Astrocyte (in vitro differentiated cells and primary cell): ENCODE results near the gene KRTAP4-7. TPM values are rescaled to one million over a fixed set of nuclear protein-coding genes. Genes with fewer than 3 reads are reported as not detected.
"Not testable (repeated sequence)": the region's sequence is repeated elsewhere in the genome, so short reads cannot be mapped to it uniquely, and the experiment has no call there.

Experiments used
- DNase-seq: peaks from one replicate; pipeline ENCODE4 v3.0.0-alpha.2; 2010; ENCODE audit warnings: low read depth
- FAIRE-seq: peaks from 2 replicates; lab custom pipeline; 2011; peaks lifted over from hg19 to GRCh38; lab: Jason Lieb, UNC
- H2AFZ ChIP-seq: 2 replicates; pipeline ENCODE4 v1.6.0; 2012; ENCODE audit warnings: low read depth, low read length, inconsistent platforms
- H3K27ac ChIP-seq: 2 replicates; pipeline ENCODE4 v1.5.1; 2011; ENCODE audit warnings: low read depth, low read length, inconsistent platforms
- H3K27me3 ChIP-seq: 2 replicates; pipeline ENCODE4 v1.6.0; 2011; ENCODE audit warnings: low read length, inconsistent platforms; ENCODE audit not compliant: insufficient read depth
- H3K36me3 ChIP-seq: 2 replicates; pipeline ENCODE4 v1.5.1; 2011; ENCODE audit warnings: low read length, inconsistent platforms; ENCODE audit not compliant: insufficient read depth
- H3K4me1 ChIP-seq: 2 replicates; pipeline ENCODE4 v1.5.1; 2011; ENCODE audit warnings: low read length, inconsistent platforms; ENCODE audit not compliant: insufficient read depth
- H3K4me2 ChIP-seq: 2 replicates; pipeline ENCODE4 v1.6.0; 2012; ENCODE audit warnings: low read length, inconsistent platforms
- H3K4me3 ChIP-seq: 2 replicates; pipeline ENCODE4 v1.5.1; 2011; ENCODE audit warnings: low read depth, mild to moderate bottlenecking, low read length, inconsistent platforms; ENCODE audit not compliant: insufficient read depth
- H3K79me2 ChIP-seq: 2 replicates; pipeline ENCODE4 v1.6.0; 2012; ENCODE audit warnings: mild to moderate bottlenecking, low read length, inconsistent platforms; ENCODE audit not compliant: insufficient read depth
- H3K9ac ChIP-seq: 2 replicates; pipeline ENCODE4 v1.6.0; 2012; ENCODE audit warnings: mild to moderate bottlenecking, low read length, inconsistent platforms
- H3K9me3 ChIP-seq: 2 replicates; pipeline ENCODE4 v1.5.1; 2012; ENCODE audit warnings: low read depth, mild to moderate bottlenecking, low read length, inconsistent platforms; ENCODE audit not compliant: insufficient read depth
- H4K20me1 ChIP-seq: 2 replicates; pipeline ENCODE4 v1.6.0; 2012; ENCODE audit warnings: low read length, inconsistent platforms; ENCODE audit not compliant: insufficient read depth
- H3K27ac Mint-ChIP-seq: one replicate; pipeline ENCODE4 v1.8.0; 2021; ENCODE audit warnings: mild to moderate bottlenecking, mixed read lengths; ENCODE audit not compliant: unreplicated experiment
- H3K27me3 Mint-ChIP-seq: one replicate; pipeline ENCODE4 v1.8.0; 2021; ENCODE audit warnings: low read depth, mixed read lengths; ENCODE audit not compliant: unreplicated experiment
- H3K36me3 Mint-ChIP-seq: one replicate; pipeline ENCODE4 v1.8.0; 2021; ENCODE audit warnings: low read depth, mixed read lengths; ENCODE audit not compliant: unreplicated experiment
- H3K4me1 Mint-ChIP-seq: one replicate; pipeline ENCODE4 v1.8.0; 2021; ENCODE audit warnings: low read depth, mixed read lengths; ENCODE audit not compliant: unreplicated experiment
- H3K4me3 Mint-ChIP-seq: one replicate; pipeline ENCODE4 v1.8.0; 2021; ENCODE audit warnings: mild to moderate bottlenecking, moderate library complexity, mixed read lengths; ENCODE audit not compliant: unreplicated experiment
- H3K9me3 Mint-ChIP-seq: one replicate; pipeline ENCODE4 v1.8.0; 2021; ENCODE audit warnings: mild to moderate bottlenecking, mixed read lengths; ENCODE audit not compliant: unreplicated experiment
- CTCF ChIP-seq: IDR thresholded peaks from 2 replicates; pipeline ENCODE4 v1.5.1; 2011; ENCODE audit warnings: low read depth, mild to moderate bottlenecking, inconsistent platforms, low read length, moderate library complexity; ENCODE audit not compliant: insufficient read depth
- EZH2 ChIP-seq: IDR thresholded peaks from 2 replicates; pipeline ENCODE4 v1.6.1; 2012; ENCODE audit warnings: mild to moderate bottlenecking, low read length, inconsistent platforms; ENCODE audit not compliant: insufficient read depth
- total RNA-seq: library from RNA; stranded (reverse); gene quantifications from 2 replicates; pipeline ENCODE4 v1.2.1, GENCODE V29; 2021

The KRTAP4-7 gene
- total RNA-seq, 1 donor from 2014 or later, result not detected

- TF ChIP-seq EZH2, result no peak
- no peak for TF ChIP-seq CTCF
- H3K27ac ChIP-seq, result no peak overlapping the region
- H3K4me3 ChIP-seq, result no peak overlapping the region
- H3K9me3 ChIP-seq, result peaks cover 6% of the 10 kb centered on the region
- no peak overlapping the region for H2AFZ ChIP-seq
- no peaks in the 10 kb centered on the region for H3K27me3 ChIP-seq
- no peaks in the 10 kb centered on the region for H3K79me2 ChIP-seq
- no peak overlapping the region for H3K4me2 ChIP-seq
- peaks cover 4% of the 10 kb centered on the region for H3K4me1 ChIP-seq
- no peaks in the 10 kb centered on the region for H4K20me1 ChIP-seq
- no peak overlapping the region for H3K4me3 Mint-ChIP-seq
- H3K27me3 Mint-ChIP-seq, result peaks cover 6% of the 10 kb centered on the region
- DNase-seq (no peak), FAIRE-seq (no peak)
- H3K9me3 Mint-ChIP-seq, result peaks cover 4% of the 10 kb centered on the region
- no peak overlapping the region for H3K27ac Mint-ChIP-seq
- no peaks in the 10 kb centered on the region for H3K36me3 Mint-ChIP-seq
- H3K4me1 Mint-ChIP-seq, result peaks cover 13% of the 10 kb centered on the region
- H3K9ac ChIP-seq, result no peak overlapping the region
- no peaks in the 10 kb centered on the region for H3K36me3 ChIP-seq
Measured at GRCh38 chr17:41116297-41116696, 32.3 kb downstream of the KRTAP4-7 start.

- H3K4me1 ChIP-seq, H3K36me3 Mint-ChIP-seq, H3K9ac ChIP-seq, H3K4me2 ChIP-seq, H3K9me3 ChIP-seq, H4K20me1 ChIP-seq, H3K27ac ChIP-seq, H3K27ac Mint-ChIP-seq, FAIRE-seq, H3K4me3 Mint-ChIP-seq, H3K9me3 Mint-ChIP-seq, H3K27me3 Mint-ChIP-seq, H3K36me3 ChIP-seq, H3K79me2 ChIP-seq, H3K27me3 ChIP-seq, DNase-seq, H2AFZ ChIP-seq, H3K4me3 ChIP-seq: not testable (repeated sequence)
- H3K4me1 Mint-ChIP-seq, result peaks cover 15% of the 10 kb centered on the region
Measured at GRCh38 chr17:41117846-41118386, 34.0 kb downstream of the KRTAP4-7 start, which contains the start of gene KRTAP4-11. Gene KRTAP4-11, minus strand, starts transcription at chr17:41118373. Its CDS starts 58 bp downstream, at chr17:41118315.

- Mint-ChIP-seq H3K4me3 (no peak overlapping the region), H3K36me3 (no peaks in the 10 kb centered on the region), H3K4me1 (peaks cover 19% of the 10 kb centered on the region), H3K27ac (no peak overlapping the region), H3K27me3 (peaks cover 6% of the 10 kb centered on the region), H3K9me3 (peaks cover 2% of the 10 kb centered on the region)
- peaks cover 4% of the 10 kb centered on the region for H3K4me1 ChIP-seq
- H3K79me2 ChIP-seq, result no peaks in the 10 kb centered on the region
- FAIRE-seq (no peak), DNase-seq (no peak)
- no peak overlapping the region for H3K9ac ChIP-seq
- no peak for TF ChIP-seq CTCF
- no peak for TF ChIP-seq EZH2
- no peak overlapping the region for H3K4me3 ChIP-seq
- H3K36me3 ChIP-seq, result no peaks in the 10 kb centered on the region
- no peaks in the 10 kb centered on the region for H3K27me3 ChIP-seq
- no peak overlapping the region for H2AFZ ChIP-seq
- H3K27ac ChIP-seq, result no peak overlapping the region
- no peak overlapping the region for H3K4me2 ChIP-seq
- no peaks in the 10 kb centered on the region for H4K20me1 ChIP-seq
- peaks cover 3% of the 10 kb centered on the region for H3K9me3 ChIP-seq
Measured at GRCh38 chr17:41118721-41119120, 34.8 kb downstream of the KRTAP4-7 start.

- not testable (repeated sequence) for H3K9me3 Mint-ChIP-seq, H3K4me3 ChIP-seq, H3K4me3 Mint-ChIP-seq, H2AFZ ChIP-seq, H3K4me1 ChIP-seq, H3K27me3 ChIP-seq, H3K36me3 ChIP-seq, H3K27ac ChIP-seq, H3K9me3 ChIP-seq, H4K20me1 ChIP-seq, H3K9ac ChIP-seq, H3K4me2 ChIP-seq, H3K36me3 Mint-ChIP-seq, H3K27me3 Mint-ChIP-seq, DNase-seq, H3K79me2 ChIP-seq
- Mint-ChIP-seq H3K27ac (peak overlapping the region; percentile 50), H3K4me1 (peaks cover 22% of the 10 kb centered on the region)
- peak; percentile 98 for FAIRE-seq
Measured at GRCh38 chr17:41119696-41120690, 36.0 kb downstream of the KRTAP4-7 start.
